HL-60 (cell line): Measurements from ENCODE around the gene OSBPL3.

ENCODE experiments used
- DNase-seq, 2 experiments: peaks; one replicate each; pipeline ENCODE4 v3.0.0-alpha.2; 2010 to 2020; ENCODE audit warnings: low read depth in 1 of 2, low spot score in 1 of 2
- H3K27ac ChIP-seq: fragments of 250-450 bp; sonication (Bioruptor Pico); replicated peaks from 2 replicates; pipeline ENCODE4 v1.5.1; 2020; ENCODE audit warnings: mild to moderate bottlenecking, moderate library complexity
- H3K27me3 ChIP-seq: fragments of 250-450 bp; sonication (Bioruptor Pico); 2 replicates; pipeline ENCODE4 v1.5.1; 2021; ENCODE audit warnings: mild to moderate bottlenecking, moderate library complexity; ENCODE audit not compliant: insufficient read depth, poor library complexity, severe bottlenecking
- H3K4me3 ChIP-seq: replicated peaks from 2 replicates; pipeline ENCODE4 v1.5.1; 2011; ENCODE audit warnings: mild to moderate bottlenecking, control low read depth, low read length; ENCODE audit not compliant: insufficient read depth
- GABPA ChIP-seq: IDR thresholded peaks from 2 replicates; pipeline ENCODE4 v1.6.1; 2012; ENCODE audit warnings: low read depth
- POLR2AphosphoS5 ChIP-seq: IDR thresholded peaks from 2 replicates; pipeline ENCODE4 v1.6.1; 2012; ENCODE audit warnings: low read depth
- SPI1 ChIP-seq: IDR thresholded peaks from 2 replicates; pipeline ENCODE4 v1.6.1; 2012; ENCODE audit warnings: low read depth, mild to moderate bottlenecking, borderline replicate concordance
- TF ChIP-seq, protein P1 (sequence below): IDR thresholded peaks from one replicate; pipeline ENCODE4 v1.5.1; 2011; ENCODE audit warnings: low read length, control low read depth, inconsistent platforms; ENCODE audit not compliant: insufficient read depth
- TF ChIP-seq, protein P2 (sequence below): IDR thresholded peaks from 2 replicates; pipeline ENCODE4 v1.6.1; 2012; ENCODE audit warnings: low read depth; ENCODE audit not compliant: insufficient replicate concordance

Gene OSBPL3

DNA sequence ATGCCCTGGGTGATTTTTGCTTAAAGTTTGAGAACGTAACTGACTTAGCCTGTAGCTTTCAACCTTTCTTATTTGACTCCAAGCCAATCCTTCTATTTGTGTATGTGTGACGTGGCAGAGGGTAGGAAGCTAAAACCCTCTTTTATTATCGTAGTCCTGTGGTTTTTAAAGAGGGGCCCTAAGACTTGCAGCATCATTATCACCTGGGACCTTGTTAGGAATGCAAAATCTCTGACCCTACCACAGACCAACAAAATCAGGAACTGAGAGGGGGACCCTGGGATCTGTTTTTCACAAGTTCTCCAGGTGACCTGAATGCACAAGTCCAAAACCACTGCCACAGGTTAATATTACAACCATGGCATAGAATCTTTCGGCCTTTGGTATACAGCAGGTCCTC lies 80.1 kb downstream of the OSBPL3 start:
- TF ChIP-seq, protein P1, sequence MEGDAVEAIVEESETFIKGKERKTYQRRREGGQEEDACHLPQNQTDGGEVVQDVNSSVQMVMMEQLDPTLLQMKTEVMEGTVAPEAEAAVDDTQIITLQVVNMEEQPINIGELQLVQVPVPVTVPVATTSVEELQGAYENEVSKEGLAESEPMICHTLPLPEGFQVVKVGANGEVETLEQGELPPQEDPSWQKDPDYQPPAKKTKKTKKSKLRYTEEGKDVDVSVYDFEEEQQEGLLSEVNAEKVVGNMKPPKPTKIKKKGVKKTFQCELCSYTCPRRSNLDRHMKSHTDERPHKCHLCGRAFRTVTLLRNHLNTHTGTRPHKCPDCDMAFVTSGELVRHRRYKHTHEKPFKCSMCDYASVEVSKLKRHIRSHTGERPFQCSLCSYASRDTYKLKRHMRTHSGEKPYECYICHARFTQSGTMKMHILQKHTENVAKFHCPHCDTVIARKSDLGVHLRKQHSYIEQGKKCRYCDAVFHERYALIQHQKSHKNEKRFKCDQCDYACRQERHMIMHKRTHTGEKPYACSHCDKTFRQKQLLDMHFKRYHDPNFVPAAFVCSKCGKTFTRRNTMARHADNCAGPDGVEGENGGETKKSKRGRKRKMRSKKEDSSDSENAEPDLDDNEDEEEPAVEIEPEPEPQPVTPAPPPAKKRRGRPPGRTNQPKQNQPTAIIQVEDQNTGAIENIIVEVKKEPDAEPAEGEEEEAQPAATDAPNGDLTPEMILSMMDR, result no peak
- TF ChIP-seq SPI1, result no peak
- TF ChIP-seq, protein P2, sequence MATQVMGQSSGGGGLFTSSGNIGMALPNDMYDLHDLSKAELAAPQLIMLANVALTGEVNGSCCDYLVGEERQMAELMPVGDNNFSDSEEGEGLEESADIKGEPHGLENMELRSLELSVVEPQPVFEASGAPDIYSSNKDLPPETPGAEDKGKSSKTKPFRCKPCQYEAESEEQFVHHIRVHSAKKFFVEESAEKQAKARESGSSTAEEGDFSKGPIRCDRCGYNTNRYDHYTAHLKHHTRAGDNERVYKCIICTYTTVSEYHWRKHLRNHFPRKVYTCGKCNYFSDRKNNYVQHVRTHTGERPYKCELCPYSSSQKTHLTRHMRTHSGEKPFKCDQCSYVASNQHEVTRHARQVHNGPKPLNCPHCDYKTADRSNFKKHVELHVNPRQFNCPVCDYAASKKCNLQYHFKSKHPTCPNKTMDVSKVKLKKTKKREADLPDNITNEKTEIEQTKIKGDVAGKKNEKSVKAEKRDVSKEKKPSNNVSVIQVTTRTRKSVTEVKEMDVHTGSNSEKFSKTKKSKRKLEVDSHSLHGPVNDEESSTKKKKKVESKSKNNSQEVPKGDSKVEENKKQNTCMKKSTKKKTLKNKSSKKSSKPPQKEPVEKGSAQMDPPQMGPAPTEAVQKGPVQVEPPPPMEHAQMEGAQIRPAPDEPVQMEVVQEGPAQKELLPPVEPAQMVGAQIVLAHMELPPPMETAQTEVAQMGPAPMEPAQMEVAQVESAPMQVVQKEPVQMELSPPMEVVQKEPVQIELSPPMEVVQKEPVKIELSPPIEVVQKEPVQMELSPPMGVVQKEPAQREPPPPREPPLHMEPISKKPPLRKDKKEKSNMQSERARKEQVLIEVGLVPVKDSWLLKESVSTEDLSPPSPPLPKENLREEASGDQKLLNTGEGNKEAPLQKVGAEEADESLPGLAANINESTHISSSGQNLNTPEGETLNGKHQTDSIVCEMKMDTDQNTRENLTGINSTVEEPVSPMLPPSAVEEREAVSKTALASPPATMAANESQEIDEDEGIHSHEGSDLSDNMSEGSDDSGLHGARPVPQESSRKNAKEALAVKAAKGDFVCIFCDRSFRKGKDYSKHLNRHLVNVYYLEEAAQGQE, result no peak
- TF ChIP-seq GABPA, result no peak
- no peak for TF ChIP-seq POLR2AphosphoS5
- Histone ChIP-seq H3K27ac (no peak overlapping the region), H3K4me3 (no peak overlapping the region)

DNA sequence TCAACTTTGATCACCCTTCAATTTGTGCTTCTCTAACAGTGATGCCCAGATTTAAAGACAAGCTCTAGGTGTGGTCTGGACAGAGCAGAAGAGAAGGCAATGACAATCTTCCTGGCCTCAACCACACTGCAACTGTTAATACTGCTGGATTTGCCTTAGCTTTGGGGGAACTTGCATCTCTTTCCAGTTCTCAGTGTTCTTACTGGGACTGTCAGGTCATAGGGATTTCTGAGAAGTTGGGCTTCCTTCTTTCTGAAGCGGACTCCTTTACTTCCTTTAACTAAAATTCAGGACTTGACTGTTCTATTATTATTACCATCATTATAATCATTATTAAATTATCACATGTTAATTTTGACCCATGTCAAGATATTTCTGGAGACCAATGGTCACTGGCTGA lies 80.8 kb downstream of the OSBPL3 start:
- no peak for DNase-seq
- no peak overlapping the region for H3K27ac ChIP-seq
- no peaks in the 10 kb centered on the region for H3K27me3 ChIP-seq
- TF ChIP-seq, protein P1, result no peak
- TF ChIP-seq GABPA, result no peak
- TF ChIP-seq, protein P2, result no peak
- no peak for TF ChIP-seq SPI1
- TF ChIP-seq POLR2AphosphoS5, result no peak
- no peak overlapping the region for H3K4me3 ChIP-seq

More for the DNA sequence above, 80.1 kb downstream of the OSBPL3 start:
- DNase-seq, result no peak
- H3K27me3 ChIP-seq, result no peaks in the 10 kb centered on the region

DNA sequence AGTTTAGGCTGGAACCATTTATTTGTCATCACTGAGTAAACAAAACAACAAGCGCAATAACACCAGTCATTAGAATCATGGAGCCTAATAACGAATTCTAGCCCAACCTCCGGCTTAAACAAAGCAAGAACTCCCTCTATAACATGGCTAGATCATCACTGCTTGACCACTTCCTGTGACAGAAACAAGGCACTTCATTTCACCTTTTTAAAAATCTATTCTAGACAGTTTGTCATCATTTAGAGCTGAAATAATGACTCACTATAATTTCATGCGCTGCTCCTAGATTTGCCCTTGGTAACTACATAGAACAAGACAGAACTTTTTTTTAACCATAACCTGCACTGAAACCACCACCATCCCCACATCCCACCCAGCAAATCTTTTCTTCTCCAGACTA lies 81.3 kb downstream of the OSBPL3 start:
- Histone ChIP-seq H3K27me3 (no peaks in the 10 kb centered on the region), H3K4me3 (no peak overlapping the region), H3K27ac (no peak overlapping the region)
- DNase-seq, result no peak
- no peak for TF ChIP-seq GABPA

DNA sequence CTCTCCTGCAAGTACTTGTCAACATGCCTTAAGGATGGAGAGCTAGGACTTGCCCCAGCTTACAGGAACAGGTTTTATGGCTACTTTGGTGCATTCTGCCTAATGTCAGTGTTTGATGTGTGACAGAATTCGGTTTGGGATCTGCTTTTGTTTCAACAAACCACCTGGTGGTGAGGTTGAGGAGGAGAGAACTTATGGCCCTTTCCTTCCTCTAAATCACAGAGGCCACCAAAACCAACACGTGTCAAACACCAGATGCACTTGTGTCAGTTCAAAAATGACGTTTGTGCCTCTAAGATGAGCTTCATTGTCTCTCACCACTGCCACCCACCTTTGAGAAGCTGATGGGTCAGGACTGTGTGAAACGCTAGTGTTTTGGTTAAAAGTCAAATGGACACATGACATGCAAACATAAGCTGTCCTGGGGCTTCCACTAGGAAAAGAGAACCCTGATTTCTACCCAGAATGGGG lies 83.9 kb downstream of the OSBPL3 start:
- Histone ChIP-seq H3K27ac (no peak overlapping the region), H3K4me3 (no peak overlapping the region), H3K27me3 (no peaks in the 10 kb centered on the region)
- no peak for TF ChIP-seq GABPA
- TF ChIP-seq, protein P1, result no peak
- no peak for TF ChIP-seq POLR2AphosphoS5
- DNase-seq, result no peak
